KMS-11 (cell line): ENCODE data around the gene PSEN2.

Source experiments
- H2AFZ ChIP-seq: fragments of 200-600 bp; sonication (generic); 2 replicates; pipeline ENCODE4 v1.6.1; 2016; ENCODE audit warnings: antibody characterized with exemption, mixed run types, low read depth
- H3K27ac ChIP-seq: fragments of 200-600 bp; sonication (generic); 2 replicates; pipeline ENCODE4 v1.6.1; 2016; ENCODE audit warnings: mild to moderate bottlenecking, mixed run types
- H3K27me3 ChIP-seq: fragments of 200-600 bp; sonication (generic); 2 replicates; pipeline ENCODE4 v1.6.1; 2017; ENCODE audit warnings: mild to moderate bottlenecking, low read depth, mixed run types, moderate library complexity; ENCODE audit not compliant: insufficient read depth
- H3K36me3 ChIP-seq: fragments of 200-600 bp; sonication (generic); 2 replicates; pipeline ENCODE4 v1.6.1; 2017; ENCODE audit warnings: mild to moderate bottlenecking, mixed run types; ENCODE audit not compliant: insufficient read depth
- H3K4me1 ChIP-seq: fragments of 200-600 bp; sonication (generic); 2 replicates; pipeline ENCODE4 v1.6.1; 2016; ENCODE audit warnings: mild to moderate bottlenecking, low read depth, mixed run types; ENCODE audit not compliant: poor library complexity, severe bottlenecking
- H3K4me2 ChIP-seq: fragments of 200-600 bp; sonication (generic); 2 replicates; pipeline ENCODE4 v1.7.0; 2016; ENCODE audit warnings: mild to moderate bottlenecking, mixed run types
- H3K4me3 ChIP-seq: fragments of 200-600 bp; sonication (generic); IDR thresholded peaks from 2 replicates; pipeline ENCODE4 v1.6.1; 2017; ENCODE audit warnings: low read depth, low read length, mixed read lengths; ENCODE audit not compliant: insufficient read depth
- H3K79me2 ChIP-seq: fragments of 200-600 bp; sonication (generic); 2 replicates; pipeline ENCODE4 v1.6.1; 2016; ENCODE audit warnings: low read depth, mixed run types; ENCODE audit not compliant: insufficient read depth
- H3K9ac ChIP-seq: fragments of 200-600 bp; sonication (generic); 2 replicates; pipeline ENCODE4 v1.6.1; 2016; ENCODE audit warnings: mild to moderate bottlenecking, mixed run types
- H4K20me1 ChIP-seq: fragments of 200-600 bp; sonication (generic); 2 replicates; pipeline ENCODE4 v1.6.1; 2016; ENCODE audit warnings: mild to moderate bottlenecking, mixed run types; ENCODE audit not compliant: insufficient read depth
- CTCF ChIP-seq: fragments of 200-600 bp; sonication (generic); conservative IDR thresholded peaks from 2 replicates; pipeline ENCODE4 v1.6.1; 2017; ENCODE audit warnings: low read depth, mild to moderate bottlenecking, antibody characterized with exemption, low read length, moderate library complexity, mixed read lengths

Gene PSEN2

GRCh38 chr1:226887006-226887405 lies 16.6 kb downstream of the PSEN2 start:
- no peaks in the 10 kb centered on the region for H3K36me3 ChIP-seq
- H3K4me2 ChIP-seq, result no peak overlapping the region
- no peak for TF ChIP-seq CTCF
- no peaks in the 10 kb centered on the region for H3K79me2 ChIP-seq
- H2AFZ ChIP-seq, result no peak overlapping the region
- H4K20me1 ChIP-seq, result no peaks in the 10 kb centered on the region
- no peak overlapping the region for H3K27ac ChIP-seq
- peaks cover 41% of the 10 kb centered on the region for H3K4me1 ChIP-seq
- no peak overlapping the region for H3K9ac ChIP-seq
- no peaks in the 10 kb centered on the region for H3K27me3 ChIP-seq
- H3K4me3 ChIP-seq, result no peak overlapping the region

DNA sequence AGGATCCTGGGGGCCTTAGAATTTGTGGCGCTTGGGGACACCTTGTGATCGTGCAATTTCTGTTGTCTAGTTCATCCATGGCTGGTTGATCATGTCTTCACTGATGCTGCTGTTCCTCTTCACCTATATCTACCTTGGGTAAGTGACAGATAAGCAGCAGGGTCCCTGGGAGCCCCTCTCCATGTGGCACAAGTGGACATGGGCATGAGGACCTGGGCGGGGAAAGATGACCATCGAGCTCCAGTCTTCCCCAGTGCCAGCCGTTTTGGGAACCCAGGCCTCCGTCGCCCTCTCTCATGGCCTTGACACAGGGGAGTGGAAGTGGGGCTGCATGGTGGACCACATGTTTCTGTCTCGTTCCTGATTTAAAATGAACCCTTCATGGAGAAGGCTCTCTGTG lies 17.6 kb downstream of the PSEN2 start:
- Histone ChIP-seq H3K79me2 (no peaks in the 10 kb centered on the region), H3K27ac (no peak overlapping the region), H3K36me3 (no peaks in the 10 kb centered on the region), H3K4me1 (peaks cover 32% of the 10 kb centered on the region), H3K4me2 (no peak overlapping the region), H4K20me1 (no peaks in the 10 kb centered on the region), H3K9ac (no peak overlapping the region), H3K27me3 (no peaks in the 10 kb centered on the region), H2AFZ (no peak overlapping the region), H3K4me3 (no peak overlapping the region)
- TF ChIP-seq CTCF, result no peak

GRCh38 chr1:226888816-226889215 lies 18.4 kb downstream of the PSEN2 start:
- no peak overlapping the region for H3K4me2 ChIP-seq
- H3K79me2 ChIP-seq, result no peaks in the 10 kb centered on the region
- H3K4me1 ChIP-seq, result peaks cover 24% of the 10 kb centered on the region
- no peaks in the 10 kb centered on the region for H4K20me1 ChIP-seq
- H3K9ac ChIP-seq, result no peak overlapping the region
- H3K27ac ChIP-seq, result no peak overlapping the region
- no peaks in the 10 kb centered on the region for H3K36me3 ChIP-seq
- no peak overlapping the region for H3K4me3 ChIP-seq
- no peaks in the 10 kb centered on the region for H3K27me3 ChIP-seq
- no peak overlapping the region for H2AFZ ChIP-seq
- TF ChIP-seq CTCF, result no peak

DNA sequence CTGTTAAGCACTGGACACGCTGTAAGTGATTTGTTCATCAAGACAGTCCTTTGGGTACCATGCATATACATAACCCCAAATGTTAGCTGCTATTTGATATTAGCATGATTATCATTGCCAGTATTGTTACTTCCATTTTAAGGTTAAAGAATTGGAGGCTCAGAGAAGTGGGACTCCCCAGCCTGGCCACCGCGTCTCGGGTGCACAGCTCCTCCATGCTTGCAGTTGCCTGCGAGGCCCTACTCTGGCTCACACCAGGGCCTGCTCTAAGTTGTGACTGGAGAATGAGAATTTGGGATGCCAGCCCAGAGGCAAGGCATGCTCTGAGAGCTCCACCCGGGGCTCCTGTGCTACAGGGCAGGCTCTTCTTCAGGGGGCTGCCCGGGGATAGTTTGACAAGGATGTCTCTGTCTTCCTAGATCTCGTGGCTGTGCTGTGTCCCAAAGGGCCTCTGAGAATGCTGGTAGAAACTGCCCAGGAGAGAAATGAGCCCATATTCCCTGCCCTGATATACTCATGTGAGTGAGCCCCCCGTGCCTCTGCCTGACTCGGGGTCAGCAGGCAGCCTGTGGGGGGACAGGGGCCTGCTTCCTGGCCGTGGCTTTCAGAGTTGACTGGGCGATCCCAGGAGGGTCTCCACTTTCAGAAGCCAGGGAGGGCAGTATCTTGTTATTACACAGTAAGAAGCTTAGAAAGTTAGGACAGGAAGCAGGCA lies 19.4 kb downstream of the PSEN2 start:
- Histone ChIP-seq H3K4me3 (no peak overlapping the region), H3K4me2 (no peak overlapping the region)
- no peak for TF ChIP-seq CTCF

More for the DNA sequence above, 19.4 kb downstream of the PSEN2 start:
- no peak overlapping the region for H3K9ac ChIP-seq
- H3K27me3 ChIP-seq, result no peaks in the 10 kb centered on the region
- H3K79me2 ChIP-seq, result no peaks in the 10 kb centered on the region
- no peak overlapping the region for H3K27ac ChIP-seq
- H2AFZ ChIP-seq, result no peak overlapping the region
- H3K36me3 ChIP-seq, result no peaks in the 10 kb centered on the region
- no peaks in the 10 kb centered on the region for H4K20me1 ChIP-seq
- peaks cover 15% of the 10 kb centered on the region for H3K4me1 ChIP-seq
